NK-92 (cell line): ENCODE measurements around the gene KRTAP5-2.

Source experiments
- DNase-seq: peaks from one replicate; lab custom pipeline; 2025; ENCODE audit not compliant: unreplicated experiment; lab: John Stamatoyannopoulos, UW

The KRTAP5-2 gene

GRCh38 chr11:1568441-1568911, 29.6 kb downstream of the KRTAP5-2 start:
- DNase-seq = no peak

GRCh38 chr11:1567721-1568100, 30.4 kb downstream of the KRTAP5-2 start:
- DNase-seq = no peak

GRCh38 chr11:1567052-1567720, 30.9 kb downstream of the KRTAP5-2 start:
- DNase-seq = no peak

- DNase-seq = no peak
Measured at GRCh38 chr11:1566381-1567051, 31.6 kb downstream of the KRTAP5-2 start.

- no peak for DNase-seq
Measured at GRCh38 chr11:1565904-1566247, 32.2 kb downstream of the KRTAP5-2 start.

GRCh38 chr11:1565173-1565903, 32.8 kb downstream of the KRTAP5-2 start:
- DNase-seq = no peak

- DNase-seq = no peak
Measured at GRCh38 chr11:1564535-1565172, 33.4 kb downstream of the KRTAP5-2 start.

- no peak for DNase-seq
Measured at GRCh38 chr11:1563697-1564534, 34.2 kb downstream of the KRTAP5-2 start.

- no peak for DNase-seq
Measured at GRCh38 chr11:1563149-1563638, 34.9 kb downstream of the KRTAP5-2 start.

- no peak for DNase-seq
Measured at GRCh38 chr11:1562469-1563148, 35.5 kb downstream of the KRTAP5-2 start.

- DNase-seq = no peak
Measured at GRCh38 chr11:1561955-1562354, 36.1 kb downstream of the KRTAP5-2 start.

- no peak for DNase-seq
Measured at GRCh38 chr11:1561266-1561665, 36.8 kb downstream of the KRTAP5-2 start.

- DNase-seq = no peak
Measured at GRCh38 chr11:1560649-1561251, 37.3 kb downstream of the KRTAP5-2 start.

GRCh38 chr11:1560002-1560648, 38.0 kb downstream of the KRTAP5-2 start:
- no peak for DNase-seq

GRCh38 chr11:1559111-1559951, 38.8 kb downstream of the KRTAP5-2 start:
- DNase-seq = no peak

- no peak for DNase-seq
Measured at GRCh38 chr11:1558775-1559110, 39.4 kb downstream of the KRTAP5-2 start.

- no peak for DNase-seq
Measured at GRCh38 chr11:1557904-1558774, 40.0 kb downstream of the KRTAP5-2 start.
